ENCODE data around the gene RAET1E.

- TF ChIP-seq SUZ12 (IDR thresholded peaks at IDR 0.05) = no peak
- no peak for TF ChIP-seq BHLHE40 (IDR thresholded peaks at IDR 0.05; ENCODE audit: borderline replicate concordance)
- TF ChIP-seq SP1 (IDR thresholded peaks at IDR 0.05) = no peak
- no peak for TF ChIP-seq FOXA1 (IDR thresholded peaks at IDR 0.05)
- peak; percentile 78; the same call in 1 of the 2 replicates for TF ChIP-seq LEF1 (IDR thresholded peaks at IDR 0.05; ENCODE audit: borderline replicate concordance)
- TF ChIP-seq PKNOX1 (IDR thresholded peaks at IDR 0.05) = no peak
- no peak for TF ChIP-seq ELF4 (IDR thresholded peaks at IDR 0.05)
- no peak for TF ChIP-seq L3MBTL2 (conservative IDR thresholded peaks at IDR 0.05)
- TF ChIP-seq FOXK2 (IDR thresholded peaks at IDR 0.05) = no peak
Measured at GRCh38 chr6:149863698-149864577, 34.0 kb downstream of the RAET1E start, which contains the start of gene LRP11.

Data from HEK293T (cell line).